ENCODE results near the gene PDE6C.

The PDE6C gene

GRCh38 chr10:93599335-93599734 is 13.0 kb upstream of the PDE6C start:
- Histone ChIP-seq H3K36me3 (no peaks in the 10 kb centered on the region), H3K9me3 (no peaks in the 10 kb centered on the region), H3K27ac (no peak overlapping the region), H3K4me3 (no peak overlapping the region), H3K4me1 (peaks cover 0 to 19% (median 12%) of the 10 kb centered on the region in 4 donors), H3K27me3 (peaks cover 0 to 28% of the 10 kb centered on the region in 2 donors)
- DNase-seq, result no peak
- intact Hi-C loops (cut with DNase I; ENCODE audit: low total_unique reads), result no loop called here
- no peak for TF ChIP-seq CTCF (IDR thresholded peaks at IDR 0.05)

GRCh38 chr10:93599778-93600177 is 12.6 kb upstream of the PDE6C start:
- H3K9me3 ChIP-seq, result no peaks in the 10 kb centered on the region
- peaks cover 0 to 30% of the 10 kb centered on the region in 2 donors for H3K27me3 ChIP-seq
- DNase-seq, result no peak
- no peaks in the 10 kb centered on the region for H3K36me3 ChIP-seq
- H3K4me3 ChIP-seq, result no peak overlapping the region
- H3K27ac ChIP-seq, result no peak overlapping the region
- TF ChIP-seq CTCF (IDR thresholded peaks at IDR 0.05), result no peak
- intact Hi-C loops (cut with DNase I; ENCODE audit: low total_unique reads), result no loop called here
- peaks cover 0 to 19% (median 12%) of the 10 kb centered on the region in 4 donors for H3K4me1 ChIP-seq

GRCh38 chr10:93600446-93601145 is 11.7 kb upstream of the PDE6C start:
- Histone ChIP-seq H3K27ac (no peak overlapping the region), H3K27me3 (peaks cover 0 to 33% of the 10 kb centered on the region in 2 donors), H3K9me3 (no peaks in the 10 kb centered on the region), H3K36me3 (no peaks in the 10 kb centered on the region), H3K4me1 (peaks cover 0 to 19% (median 12%) of the 10 kb centered on the region in 4 donors), H3K4me3 (peak overlapping the region; percentile 37 to 47)
- intact Hi-C loops (cut with DNase I; ENCODE audit: low total_unique reads), result no loop called here
- TF ChIP-seq CTCF (IDR thresholded peaks at IDR 0.05), result no peak
- no peak for DNase-seq

- Histone ChIP-seq H3K4me1 (peaks cover 0 to 19% (median 12%) of the 10 kb centered on the region in 4 donors), H3K4me3 (peak within 1 kb of the TSS; percentile 37 to 47), H3K27ac (no peak within 1 kb of the TSS), H3K9me3 (no peaks in the 10 kb centered on the region), H3K36me3 (no peaks in the 10 kb centered on the region), H3K27me3 (peaks cover 0 to 33% of the 10 kb centered on the region in 2 donors)
- intact Hi-C loops (cut with DNase I; ENCODE audit: low total_unique reads), result no loop called here
- no peak for TF ChIP-seq CTCF (IDR thresholded peaks at IDR 0.05)
- DNase-seq, result no peak
Measured at GRCh38 chr10:93601146-93601773, 11.1 kb upstream of the PDE6C start, which contains the start of gene RBP4. TSS of gene RBP4 (minus strand) at chr10:93601235. CDS start at chr10:93601028, 207 bp downstream.

GRCh38 chr10:93601774-93602162 is 10.6 kb upstream of the PDE6C start:
- Histone ChIP-seq H3K27ac (no peak overlapping the region), H3K9me3 (no peaks in the 10 kb centered on the region), H3K27me3 (peaks cover 0 to 33% of the 10 kb centered on the region in 2 donors), H3K4me3 (peak overlapping the region in 1 of 2 donors; percentile 47), H3K4me1 (peaks cover 0 to 19% (median 12%) of the 10 kb centered on the region in 4 donors), H3K36me3 (no peaks in the 10 kb centered on the region)
- TF ChIP-seq CTCF (IDR thresholded peaks at IDR 0.05), result no peak
- no peak for DNase-seq
- intact Hi-C loops (cut with DNase I; ENCODE audit: low total_unique reads), result no loop called here
